HCT116 (cell line): ENCODE data around the gene EGFR. TPM values are rescaled to one million over a fixed set of nuclear protein-coding genes. Genes with fewer than 3 reads are reported as not detected.

ENCODE experiments used
- ATAC-seq: fragments of 200-7000 bp; cut with Tn5 transposase; 2 replicates; pipeline ENCODE4 v1.9.1; 2020; ENCODE audit warnings: mild to moderate bottlenecking, moderate library complexity
- BruUV-seq: library from RNA; stranded (reverse); fragments of 400-500 nt; replicated peaks from 2 replicates; lab custom pipeline; 2021; lab: Mats Ljungman, UMichigan
- CTCF ChIA-PET: fragments of 300-600 bp; sonication (Branson Sonifier 250); formaldehyde crosslinking; loops from one replicate; lab custom pipeline; 2021; ENCODE audit warnings: antibody characterized with exemption; lab: Charles Lee
- POLR2A ChIA-PET: fragments of 300-600, 350-600 bp; sonication (Branson Sonifier 250); formaldehyde crosslinking; loops from one replicate; lab custom pipeline; 2021; ENCODE audit warnings: antibody characterized with exemption; lab: Charles Lee
- RAD21 ChIA-PET, 2 experiments: fragments of 300-600 bp; sonication (Branson Sonifier 250); formaldehyde crosslinking; loops; one replicate each; lab custom pipeline; 2023; ENCODE audit warnings: low total read pairs in 2 of 2; ENCODE audit not compliant: uncharacterized antibody in 2 of 2, unreplicated experiment in 2 of 2, low non-redundant PET in 1 of 2; lab: Charles Lee
- DNase-seq: peaks from one replicate; pipeline ENCODE4 v3.0.0-alpha.2; 2010; ENCODE audit warnings: low read depth, low spot score
- H2AFZ ChIP-seq: fragments of 200-600 bp; shearing (Covaris generic), sonication (generic); 2 replicates; pipeline ENCODE4 v1.6.1; 2017; ENCODE audit warnings: low read depth, mixed run types, mixed read lengths, antibody characterized with exemption, low read length; ENCODE audit not compliant: poor library complexity, severe bottlenecking
- H3K27ac ChIP-seq: 2 replicates; pipeline ENCODE4 v1.5.1; 2012; ENCODE audit warnings: low read depth, low read length
- H3K27me3 ChIP-seq: fragments of 200-600 bp; sonication (generic); 2 replicates; pipeline ENCODE4 v1.6.1; 2016; ENCODE audit warnings: mixed run types, low read length, mixed read lengths; ENCODE audit not compliant: insufficient read depth
- H3K36me3 ChIP-seq, 2 experiments: fragments of 200-500 bp in 1 of 2; fragments of 200-600 bp in 1 of 2; sonication (Bioruptor generic) in 1 of 2; sonication (generic) in 1 of 2; 2 replicates each; pipeline versions ENCODE4 v1.5.1 to v1.6.1; 2014 to 2016; ENCODE audit warnings: low read length in 2 of 2, inconsistent platforms in 1 of 2, mixed read lengths in 1 of 2, mixed run types in 1 of 2; ENCODE audit not compliant: insufficient read depth in 2 of 2, control insufficient read depth in 1 of 2
- H3K4me1 ChIP-seq, 2 experiments: fragments of 200-600 bp in 1 of 2; sonication (generic) in 1 of 2; 2 replicates each; pipeline versions ENCODE4 v1.5.1 to v1.6.1; 2012 to 2017; ENCODE audit warnings: low read length in 2 of 2, inconsistent platforms in 1 of 2, mild to moderate bottlenecking in 1 of 2, mixed read lengths in 1 of 2, mixed run types in 1 of 2, moderate library complexity in 1 of 2; ENCODE audit not compliant: insufficient read depth in 2 of 2, control insufficient read depth in 1 of 2
- H3K4me2 ChIP-seq: fragments of 200-600 bp; sonication (generic); 2 replicates; pipeline ENCODE4 v1.6.1; 2017; ENCODE audit warnings: mixed run types, low read length, mixed read lengths
- H3K4me3 ChIP-seq, 2 experiments: fragments of 200-600 bp in 1 of 2; sonication (generic) in 1 of 2; replicated peaks in 1 of 2; 2 replicates each; pipeline ENCODE4 v1.5.1; 2011 to 2016; ENCODE audit warnings: low read length in 2 of 2, control low read depth in 1 of 2, low read depth in 1 of 2, mild to moderate bottlenecking in 1 of 2, mixed read lengths in 1 of 2, mixed run types in 1 of 2
- H3K79me2 ChIP-seq: fragments of 200-600 bp; sonication (generic); 2 replicates; pipeline ENCODE4 v1.6.1; 2017; ENCODE audit warnings: mild to moderate bottlenecking, mixed run types, low read length, moderate library complexity, mixed read lengths; ENCODE audit not compliant: insufficient read depth
- H3K9ac ChIP-seq: fragments of 200-600 bp; sonication (generic); 2 replicates; pipeline ENCODE4 v1.6.1; 2016; ENCODE audit warnings: low read length, mixed read lengths
- H3K9me2 ChIP-seq: fragments of 200-600 bp; sonication (generic), shearing (Covaris generic); 2 replicates; pipeline ENCODE4 v1.6.1; 2017; ENCODE audit warnings: mixed run types, mild to moderate bottlenecking, moderate library complexity; ENCODE audit not compliant: insufficient read depth
- H3K9me3 ChIP-seq, 2 experiments: fragments of 200-500 bp in 1 of 2; fragments of 200-600 bp in 1 of 2; sonication (Bioruptor generic) in 1 of 2; sonication (generic) in 1 of 2; 2 replicates each; pipeline ENCODE4 v1.6.1; 2014 to 2017; ENCODE audit warnings: low read length in 2 of 2, mixed read lengths in 2 of 2, inconsistent platforms in 1 of 2, low read depth in 1 of 2, mild to moderate bottlenecking in 1 of 2, mixed run types in 1 of 2, moderate library complexity in 1 of 2; ENCODE audit not compliant: control insufficient read depth in 1 of 2, insufficient read depth in 1 of 2
- H4K20me1 ChIP-seq: fragments of 200-600 bp; sonication (generic), shearing (Covaris generic); 2 replicates; pipeline ENCODE4 v1.6.1; 2017; ENCODE audit warnings: mixed run types, mild to moderate bottlenecking, moderate library complexity; ENCODE audit not compliant: insufficient read depth
- EZH2phosphoT487 ChIP-seq: fragments of 200-600 bp; IDR thresholded peaks from 2 replicates; pipeline ENCODE4 v1.6.1; 2018; ENCODE audit warnings: antibody characterized with exemption, borderline replicate concordance
- FOSL1 ChIP-seq: IDR thresholded peaks from 2 replicates; pipeline ENCODE4 v1.6.1; 2012; ENCODE audit warnings: low read depth
- SIN3A ChIP-seq: IDR thresholded peaks from 2 replicates; pipeline ENCODE4 v1.6.1; 2012; ENCODE audit warnings: low read depth
- intact Hi-C: fragments of 100-400 bp; cut with micrococcal nuclease; formaldehyde crosslinking; loops from 2 replicates; pipeline ENCODE4 v1.10.0; 2022
- total RNA-seq: library from RNA; stranded (reverse); gene quantifications from one replicate; pipeline ENCODE4 v1.2.1, GENCODE V29; 2021; ENCODE audit not compliant: unreplicated experiment
- TF ChIP-seq, protein P1 (sequence below), 3 experiments: fragments of 200-600 bp in 1 of 3; sonication (generic) in 1 of 3; IDR thresholded peaks in 2 of 3; conservative IDR thresholded peaks in 1 of 3; 2 replicates each; pipeline ENCODE4 v1.5.1; 2012 to 2017; ENCODE audit warnings: low read depth in 2 of 3, low read length in 2 of 3, antibody characterized with exemption in 1 of 3, borderline replicate concordance in 1 of 3, control low read depth in 1 of 3, mild to moderate bottlenecking in 1 of 3, mixed read lengths in 1 of 3, mixed run types in 1 of 3, moderate library complexity in 1 of 3; ENCODE audit not compliant: insufficient read depth in 1 of 3
- TF ChIP-seq, protein P2 (sequence below): IDR thresholded peaks from 2 replicates; pipeline ENCODE4 v1.6.1; 2012; ENCODE audit warnings: low read depth
- TF ChIP-seq, protein P3 (sequence below): IDR thresholded peaks from 2 replicates; pipeline ENCODE4 v1.6.1; 2012

Gene EGFR
- total RNA-seq, 1 experiment from 2014 or later, result 71.5 TPM

DNA sequence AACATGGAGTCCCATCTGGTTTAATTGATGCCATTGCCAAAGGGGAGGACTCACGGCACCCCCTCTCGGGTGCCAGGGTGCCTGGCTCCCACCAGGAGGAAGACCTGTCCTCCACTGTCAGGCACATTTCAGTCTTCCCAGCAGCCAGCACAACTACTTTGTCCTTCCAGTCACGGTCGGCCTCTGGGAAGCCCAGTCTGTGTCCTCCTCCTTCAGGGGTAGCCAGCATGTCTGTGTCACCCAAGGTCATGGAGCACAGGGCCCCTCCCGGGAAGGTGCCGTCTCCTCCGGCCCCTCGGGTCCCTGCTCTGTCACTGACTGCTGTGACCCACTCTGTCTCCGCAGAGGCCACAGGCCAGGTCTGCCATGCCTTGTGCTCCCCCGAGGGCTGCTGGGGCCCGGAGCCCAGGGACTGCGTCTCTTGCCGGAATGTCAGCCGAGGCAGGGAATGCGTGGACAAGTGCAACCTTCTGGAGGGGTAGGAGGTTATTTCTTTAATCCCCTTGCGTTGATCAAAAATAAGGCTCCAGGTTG, 142.4 kb downstream of the EGFR start:
- no peak overlapping the region for H3K9ac ChIP-seq
- H3K4me3 ChIP-seq, result no peak overlapping the region
- ChIA-PET POLR2A (no interaction called here), CTCF (no interaction called here), RAD21 (no interaction called here)
- H3K79me2 ChIP-seq, result no peaks in the 10 kb centered on the region; the same call in 1 of the 2 replicates
- no peaks in the 10 kb centered on the region for H4K20me1 ChIP-seq
- BruUV-seq, result no TSS peak
- H3K4me1 ChIP-seq, result no peaks in the 10 kb centered on the region
- intact Hi-C loops, result no loop called here
- no peaks in the 10 kb centered on the region for H3K9me3 ChIP-seq
- DNase-seq (no peak), ATAC-seq (no peak)
- H3K9me2 ChIP-seq, result no peaks in the 10 kb centered on the region
- no peaks in the 10 kb centered on the region for H3K27me3 ChIP-seq
- TF ChIP-seq, protein P1, sequence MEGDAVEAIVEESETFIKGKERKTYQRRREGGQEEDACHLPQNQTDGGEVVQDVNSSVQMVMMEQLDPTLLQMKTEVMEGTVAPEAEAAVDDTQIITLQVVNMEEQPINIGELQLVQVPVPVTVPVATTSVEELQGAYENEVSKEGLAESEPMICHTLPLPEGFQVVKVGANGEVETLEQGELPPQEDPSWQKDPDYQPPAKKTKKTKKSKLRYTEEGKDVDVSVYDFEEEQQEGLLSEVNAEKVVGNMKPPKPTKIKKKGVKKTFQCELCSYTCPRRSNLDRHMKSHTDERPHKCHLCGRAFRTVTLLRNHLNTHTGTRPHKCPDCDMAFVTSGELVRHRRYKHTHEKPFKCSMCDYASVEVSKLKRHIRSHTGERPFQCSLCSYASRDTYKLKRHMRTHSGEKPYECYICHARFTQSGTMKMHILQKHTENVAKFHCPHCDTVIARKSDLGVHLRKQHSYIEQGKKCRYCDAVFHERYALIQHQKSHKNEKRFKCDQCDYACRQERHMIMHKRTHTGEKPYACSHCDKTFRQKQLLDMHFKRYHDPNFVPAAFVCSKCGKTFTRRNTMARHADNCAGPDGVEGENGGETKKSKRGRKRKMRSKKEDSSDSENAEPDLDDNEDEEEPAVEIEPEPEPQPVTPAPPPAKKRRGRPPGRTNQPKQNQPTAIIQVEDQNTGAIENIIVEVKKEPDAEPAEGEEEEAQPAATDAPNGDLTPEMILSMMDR (IDR thresholded peaks at IDR 0.05 in 2 of 3, conservative IDR thresholded peaks at IDR 0.05 in 1 of 3; ENCODE audit: borderline replicate concordance in 1 of 3, insufficient read depth in 1 of 3, low read depth in 2 of 3, low read length in 2 of 3), result no peak
- TF ChIP-seq FOSL1 (no peak), SIN3A (no peak), EZH2phosphoT487 (no peak)
- TF ChIP-seq, protein P2, sequence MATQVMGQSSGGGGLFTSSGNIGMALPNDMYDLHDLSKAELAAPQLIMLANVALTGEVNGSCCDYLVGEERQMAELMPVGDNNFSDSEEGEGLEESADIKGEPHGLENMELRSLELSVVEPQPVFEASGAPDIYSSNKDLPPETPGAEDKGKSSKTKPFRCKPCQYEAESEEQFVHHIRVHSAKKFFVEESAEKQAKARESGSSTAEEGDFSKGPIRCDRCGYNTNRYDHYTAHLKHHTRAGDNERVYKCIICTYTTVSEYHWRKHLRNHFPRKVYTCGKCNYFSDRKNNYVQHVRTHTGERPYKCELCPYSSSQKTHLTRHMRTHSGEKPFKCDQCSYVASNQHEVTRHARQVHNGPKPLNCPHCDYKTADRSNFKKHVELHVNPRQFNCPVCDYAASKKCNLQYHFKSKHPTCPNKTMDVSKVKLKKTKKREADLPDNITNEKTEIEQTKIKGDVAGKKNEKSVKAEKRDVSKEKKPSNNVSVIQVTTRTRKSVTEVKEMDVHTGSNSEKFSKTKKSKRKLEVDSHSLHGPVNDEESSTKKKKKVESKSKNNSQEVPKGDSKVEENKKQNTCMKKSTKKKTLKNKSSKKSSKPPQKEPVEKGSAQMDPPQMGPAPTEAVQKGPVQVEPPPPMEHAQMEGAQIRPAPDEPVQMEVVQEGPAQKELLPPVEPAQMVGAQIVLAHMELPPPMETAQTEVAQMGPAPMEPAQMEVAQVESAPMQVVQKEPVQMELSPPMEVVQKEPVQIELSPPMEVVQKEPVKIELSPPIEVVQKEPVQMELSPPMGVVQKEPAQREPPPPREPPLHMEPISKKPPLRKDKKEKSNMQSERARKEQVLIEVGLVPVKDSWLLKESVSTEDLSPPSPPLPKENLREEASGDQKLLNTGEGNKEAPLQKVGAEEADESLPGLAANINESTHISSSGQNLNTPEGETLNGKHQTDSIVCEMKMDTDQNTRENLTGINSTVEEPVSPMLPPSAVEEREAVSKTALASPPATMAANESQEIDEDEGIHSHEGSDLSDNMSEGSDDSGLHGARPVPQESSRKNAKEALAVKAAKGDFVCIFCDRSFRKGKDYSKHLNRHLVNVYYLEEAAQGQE, result no peak
- TF ChIP-seq, protein P3, sequence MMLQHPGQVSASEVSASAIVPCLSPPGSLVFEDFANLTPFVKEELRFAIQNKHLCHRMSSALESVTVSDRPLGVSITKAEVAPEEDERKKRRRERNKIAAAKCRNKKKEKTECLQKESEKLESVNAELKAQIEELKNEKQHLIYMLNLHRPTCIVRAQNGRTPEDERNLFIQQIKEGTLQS, result no peak
- no peak overlapping the region for H2AFZ ChIP-seq
- no peak overlapping the region for H3K4me2 ChIP-seq
- H3K27ac ChIP-seq, result no peak overlapping the region
- peaks cover 28 to 64% of the 10 kb centered on the region in 2 experiments for H3K36me3 ChIP-seq
